BE2C (cell line): ENCODE measurements around the gene ITGAE.

Experiments
- DNase-seq: peaks from one replicate; pipeline ENCODE4 v3.0.0-alpha.2; 2020
- H3K27me3 ChIP-seq: fragments of 250-450 bp; sonication (Bioruptor Pico); 2 replicates; pipeline ENCODE4 v1.5.1; 2020; ENCODE audit warnings: mild to moderate bottlenecking
- H3K36me3 ChIP-seq: fragments of 250-450 bp; sonication (Bioruptor Pico); 2 replicates; pipeline ENCODE4 v1.5.1; 2020; ENCODE audit warnings: mild to moderate bottlenecking
- H3K4me1 ChIP-seq: fragments of 250-450 bp; sonication (Bioruptor Pico); 2 replicates; pipeline ENCODE4 v1.5.1; 2020
- H3K4me3 ChIP-seq: 2 replicates; pipeline ENCODE4 v1.5.1; 2011; ENCODE audit warnings: low read depth, low read length
- H3K9me3 ChIP-seq: fragments of 250-450 bp; sonication (Bioruptor Pico); 2 replicates; pipeline ENCODE4 v1.5.1; 2020
- TF ChIP-seq, protein P1 (sequence below): IDR thresholded peaks from 2 replicates; pipeline ENCODE4 v1.5.1; 2012; ENCODE audit warnings: mild to moderate bottlenecking, low read depth, low read length

Gene ITGAE

DNA sequence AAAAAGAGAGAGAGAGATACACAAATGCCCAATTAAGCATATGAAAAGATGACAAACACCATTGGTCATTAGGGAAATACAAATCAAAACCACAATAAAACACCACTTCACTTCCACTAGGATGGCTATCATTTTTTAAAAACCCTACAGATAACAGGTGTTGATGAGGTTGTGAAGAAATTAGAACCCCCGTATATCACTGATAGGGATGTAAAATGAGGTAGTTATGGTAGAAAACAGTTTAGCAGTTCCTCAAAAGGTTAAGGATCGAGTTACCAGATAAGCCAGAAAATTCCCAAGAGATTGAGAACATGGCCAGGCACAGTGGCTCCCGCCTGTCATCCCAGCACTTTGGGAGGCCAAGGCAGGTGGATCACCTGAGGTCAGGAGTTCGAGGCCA lies 107.8 kb downstream of the ITGAE start:
- H3K36me3 ChIP-seq: peaks cover 6% of the 10 kb centered on the region; the same call in 1 of the 2 replicates
- no peak overlapping the region for H3K4me3 ChIP-seq
- DNase-seq: no peak
- H3K9me3 ChIP-seq: no peaks in the 10 kb centered on the region
- no peaks in the 10 kb centered on the region for H3K27me3 ChIP-seq
- no peaks in the 10 kb centered on the region for H3K4me1 ChIP-seq
- TF ChIP-seq, protein P1, sequence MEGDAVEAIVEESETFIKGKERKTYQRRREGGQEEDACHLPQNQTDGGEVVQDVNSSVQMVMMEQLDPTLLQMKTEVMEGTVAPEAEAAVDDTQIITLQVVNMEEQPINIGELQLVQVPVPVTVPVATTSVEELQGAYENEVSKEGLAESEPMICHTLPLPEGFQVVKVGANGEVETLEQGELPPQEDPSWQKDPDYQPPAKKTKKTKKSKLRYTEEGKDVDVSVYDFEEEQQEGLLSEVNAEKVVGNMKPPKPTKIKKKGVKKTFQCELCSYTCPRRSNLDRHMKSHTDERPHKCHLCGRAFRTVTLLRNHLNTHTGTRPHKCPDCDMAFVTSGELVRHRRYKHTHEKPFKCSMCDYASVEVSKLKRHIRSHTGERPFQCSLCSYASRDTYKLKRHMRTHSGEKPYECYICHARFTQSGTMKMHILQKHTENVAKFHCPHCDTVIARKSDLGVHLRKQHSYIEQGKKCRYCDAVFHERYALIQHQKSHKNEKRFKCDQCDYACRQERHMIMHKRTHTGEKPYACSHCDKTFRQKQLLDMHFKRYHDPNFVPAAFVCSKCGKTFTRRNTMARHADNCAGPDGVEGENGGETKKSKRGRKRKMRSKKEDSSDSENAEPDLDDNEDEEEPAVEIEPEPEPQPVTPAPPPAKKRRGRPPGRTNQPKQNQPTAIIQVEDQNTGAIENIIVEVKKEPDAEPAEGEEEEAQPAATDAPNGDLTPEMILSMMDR: no peak

DNA sequence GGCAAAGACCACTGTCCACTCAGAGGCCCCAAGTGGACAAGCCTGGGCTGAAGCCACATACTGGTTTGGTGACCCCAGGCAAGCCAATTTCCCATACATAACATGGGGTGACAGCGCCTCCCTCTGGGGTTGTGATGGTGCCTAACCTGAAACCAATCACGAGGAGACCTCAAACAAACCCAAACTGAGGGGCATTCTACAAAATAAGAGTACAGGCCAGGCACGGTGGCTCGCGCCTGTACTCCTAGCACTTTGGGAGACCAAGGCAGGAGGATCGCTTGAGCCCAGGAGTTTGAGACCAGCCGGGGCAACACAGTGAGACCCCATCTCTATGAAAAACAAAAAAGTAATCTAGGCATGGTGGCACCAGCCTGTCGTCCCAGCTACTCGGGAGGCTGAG lies 108.6 kb downstream of the ITGAE start:
- Histone ChIP-seq H3K27me3 (no peaks in the 10 kb centered on the region), H3K36me3 (peaks cover 6% of the 10 kb centered on the region; the same call in 1 of the 2 replicates), H3K4me3 (no peak overlapping the region), H3K4me1 (no peaks in the 10 kb centered on the region), H3K9me3 (no peaks in the 10 kb centered on the region)
- no peak for DNase-seq
- TF ChIP-seq, protein P1: no peak

DNA sequence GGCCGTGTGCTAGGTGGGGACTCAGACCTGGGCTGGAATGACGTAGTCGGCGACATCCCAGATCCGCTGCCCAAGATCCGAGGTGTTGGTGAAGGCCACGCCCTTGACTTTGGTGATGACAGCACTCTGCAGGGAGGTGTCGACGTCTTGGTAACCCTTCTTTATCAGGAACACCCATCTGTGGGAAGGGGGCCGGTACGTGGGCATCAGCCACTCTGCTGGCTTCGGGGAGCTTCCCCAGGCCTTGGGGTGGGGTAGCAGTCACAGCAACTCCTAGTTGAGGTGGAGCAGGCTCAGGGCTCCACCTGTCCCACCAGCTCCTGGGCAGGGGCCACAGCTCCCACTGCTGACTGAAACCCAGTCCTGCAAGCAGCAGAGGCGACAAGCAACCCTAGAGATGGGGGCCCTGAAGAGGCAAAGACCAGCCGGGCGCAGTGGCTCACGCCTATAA lies 109.3 kb downstream of the ITGAE start:
- Histone ChIP-seq H3K4me3 (no peak overlapping the region), H3K36me3 (peaks cover 6% of the 10 kb centered on the region; the same call in 1 of the 2 replicates), H3K4me1 (no peaks in the 10 kb centered on the region), H3K9me3 (no peaks in the 10 kb centered on the region), H3K27me3 (no peaks in the 10 kb centered on the region)
- no peak for DNase-seq
- TF ChIP-seq, protein P1: no peak; the same call in 1 of the 2 replicates

DNA sequence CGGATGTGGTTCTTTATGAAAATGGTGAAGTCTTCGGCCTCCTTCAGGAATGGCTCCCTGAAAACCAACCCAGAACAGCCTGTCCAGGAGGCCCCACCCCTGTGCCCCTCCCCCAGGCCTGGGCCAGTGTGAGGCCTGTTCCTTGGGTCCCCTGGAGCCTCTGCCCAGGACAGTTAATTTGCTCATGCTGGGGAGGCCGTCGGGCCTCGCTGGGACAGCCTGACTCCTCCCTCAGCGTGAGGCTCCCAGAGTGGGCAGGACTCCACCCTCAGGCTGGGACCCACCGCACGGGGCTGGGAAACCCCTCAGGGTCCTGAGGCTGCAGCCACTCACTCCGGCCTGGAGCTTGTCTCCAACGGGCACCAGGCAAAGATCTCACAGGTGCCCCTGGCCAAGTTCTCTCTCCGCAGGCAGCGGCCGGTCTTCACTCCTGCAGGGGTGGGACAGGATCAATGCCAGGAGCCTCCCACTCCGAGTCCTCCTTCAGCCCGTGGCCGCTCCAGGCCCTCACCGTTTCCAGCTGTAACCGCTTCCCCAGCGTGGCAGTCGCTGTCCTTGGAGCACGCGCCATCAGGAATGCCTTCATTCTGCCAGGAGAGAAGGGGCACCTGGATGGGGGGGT lies 110.8 kb downstream of the ITGAE start:
- H3K9me3 ChIP-seq: no peaks in the 10 kb centered on the region
- no peaks in the 10 kb centered on the region for H3K4me1 ChIP-seq
- TF ChIP-seq, protein P1: no peak
- no peaks in the 10 kb centered on the region for H3K27me3 ChIP-seq
- DNase-seq: no peak
- H3K4me3 ChIP-seq: no peak overlapping the region
- peaks cover 6% of the 10 kb centered on the region; the same call in 1 of the 2 replicates for H3K36me3 ChIP-seq

DNA sequence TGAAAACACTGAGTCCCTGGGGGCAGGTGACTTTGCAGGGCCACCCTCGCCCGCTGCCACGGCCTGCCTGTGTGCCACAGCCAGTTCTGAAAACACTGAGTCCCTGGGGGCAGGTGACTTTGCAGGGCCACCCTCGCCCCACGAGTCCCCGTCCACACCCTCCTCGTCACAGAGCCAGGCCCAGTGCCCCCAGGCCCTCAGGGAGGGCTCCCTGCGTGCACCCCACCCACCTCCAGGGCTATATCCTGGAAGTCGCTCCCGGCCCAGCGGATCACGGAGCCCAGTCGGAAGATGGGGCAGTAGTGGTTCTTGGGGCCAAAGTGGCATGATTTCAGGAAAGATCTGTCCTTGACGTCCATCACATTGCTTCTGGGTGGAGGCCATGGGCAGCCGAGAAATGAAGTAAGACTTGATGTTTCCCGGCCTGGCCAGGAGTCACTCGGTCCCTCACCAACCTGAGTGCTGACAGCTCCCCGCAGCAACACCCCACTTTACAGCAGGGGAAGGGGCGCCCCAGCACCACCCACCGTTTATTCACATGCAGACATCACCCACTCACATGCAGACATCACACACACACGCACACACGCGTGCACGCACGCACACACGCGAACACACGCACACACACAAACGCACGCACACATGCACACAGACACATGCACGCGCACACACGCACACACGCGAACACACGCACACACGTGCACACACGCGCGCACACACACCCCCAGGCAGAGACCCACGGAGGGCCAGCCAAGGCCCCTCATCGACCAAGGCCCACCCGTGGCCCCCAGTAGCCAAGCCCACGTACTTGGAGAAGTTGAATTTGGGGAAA lies 111.5 kb downstream of the ITGAE start:
- H3K4me1 ChIP-seq: no peaks in the 10 kb centered on the region
- DNase-seq: no peak
- no peaks in the 10 kb centered on the region for H3K27me3 ChIP-seq
- TF ChIP-seq, protein P1: no peak
- no peaks in the 10 kb centered on the region for H3K9me3 ChIP-seq
- H3K4me3 ChIP-seq: no peak overlapping the region
- peaks cover 6% of the 10 kb centered on the region; the same call in 1 of the 2 replicates for H3K36me3 ChIP-seq

DNA sequence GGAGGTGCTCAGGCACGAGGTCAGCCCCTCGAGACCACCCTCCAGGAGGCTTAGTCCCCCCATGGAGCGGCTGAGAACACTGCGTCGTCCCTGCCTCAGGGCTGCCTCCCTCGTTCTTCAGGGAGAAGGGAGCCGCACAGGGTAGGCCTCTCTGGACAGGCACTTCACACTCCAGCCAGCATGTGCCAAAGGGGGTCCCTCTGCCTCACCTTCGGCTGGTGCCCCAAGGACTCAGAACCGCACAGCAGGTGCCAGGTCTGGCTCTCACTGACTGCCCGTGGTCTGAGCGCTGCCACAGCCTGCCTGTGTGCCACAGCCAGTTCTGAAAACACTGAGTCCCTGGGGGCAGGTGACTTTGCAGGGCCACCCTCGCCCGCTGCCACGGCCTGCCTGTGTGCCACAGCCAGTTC lies 112.1 kb downstream of the ITGAE start:
- H3K36me3 ChIP-seq: peaks cover 6% of the 10 kb centered on the region; the same call in 1 of the 2 replicates
- no peaks in the 10 kb centered on the region for H3K4me1 ChIP-seq
- no peaks in the 10 kb centered on the region for H3K27me3 ChIP-seq
- H3K4me3 ChIP-seq: no peak overlapping the region
- no peak for DNase-seq
- H3K9me3 ChIP-seq: no peaks in the 10 kb centered on the region
- TF ChIP-seq, protein P1: no peak
